Frontal cortex (tissue), 4 donors: ENCODE measurements around the gene SLC25A45. TPM values are rescaled to one million over a fixed set of nuclear protein-coding genes. Genes with fewer than 3 reads are reported as not detected.

Source experiments
- DNase-seq, 2 donors: peaks; one replicate each; pipeline ENCODE4 v3.0.0; 2012; ENCODE audit warnings: low spot score in 2 of 2
- FAIRE-seq: peaks from 2 replicates; lab custom pipeline; 2012; peaks lifted over from hg19 to GRCh38; lab: Jason Lieb, UNC
- total RNA-seq: library from RNA; depleted of rRNA; stranded (reverse); fragments of >200 nt; gene quantifications from one replicate; pipeline ENCODE4 v1.2.3, GENCODE V29; 2014
- donor health status: control.
- donor health status: control.
- donor health status: control.

SLC25A45 gene
- total RNA-seq, 1 donor from 2014 or later = 0.41 TPM

DNA sequence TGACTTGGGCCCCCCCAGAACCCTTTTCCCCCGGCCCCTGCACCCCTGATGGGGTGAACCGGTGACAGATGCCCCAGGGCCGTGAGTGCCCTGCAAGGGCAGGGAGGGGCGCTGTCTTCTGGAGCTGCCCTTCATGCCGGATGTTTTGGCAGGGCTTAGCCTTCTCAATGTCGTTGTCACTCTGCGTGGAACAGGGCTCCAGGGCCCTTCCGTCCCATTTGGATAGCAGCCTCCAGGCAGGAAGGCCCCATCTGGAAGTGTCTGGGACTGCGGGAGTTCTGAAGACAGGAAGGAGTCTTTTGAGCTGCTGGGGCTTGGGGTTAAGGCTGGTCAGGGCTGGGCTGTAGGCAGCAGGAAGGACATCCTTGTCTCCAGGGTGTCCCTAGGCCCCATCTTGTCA lies 8.6 kb upstream of the SLC25A45 start:
- FAIRE-seq (no peak), DNase-seq (peak in 1 of 2 donors; percentile 51)

DNA sequence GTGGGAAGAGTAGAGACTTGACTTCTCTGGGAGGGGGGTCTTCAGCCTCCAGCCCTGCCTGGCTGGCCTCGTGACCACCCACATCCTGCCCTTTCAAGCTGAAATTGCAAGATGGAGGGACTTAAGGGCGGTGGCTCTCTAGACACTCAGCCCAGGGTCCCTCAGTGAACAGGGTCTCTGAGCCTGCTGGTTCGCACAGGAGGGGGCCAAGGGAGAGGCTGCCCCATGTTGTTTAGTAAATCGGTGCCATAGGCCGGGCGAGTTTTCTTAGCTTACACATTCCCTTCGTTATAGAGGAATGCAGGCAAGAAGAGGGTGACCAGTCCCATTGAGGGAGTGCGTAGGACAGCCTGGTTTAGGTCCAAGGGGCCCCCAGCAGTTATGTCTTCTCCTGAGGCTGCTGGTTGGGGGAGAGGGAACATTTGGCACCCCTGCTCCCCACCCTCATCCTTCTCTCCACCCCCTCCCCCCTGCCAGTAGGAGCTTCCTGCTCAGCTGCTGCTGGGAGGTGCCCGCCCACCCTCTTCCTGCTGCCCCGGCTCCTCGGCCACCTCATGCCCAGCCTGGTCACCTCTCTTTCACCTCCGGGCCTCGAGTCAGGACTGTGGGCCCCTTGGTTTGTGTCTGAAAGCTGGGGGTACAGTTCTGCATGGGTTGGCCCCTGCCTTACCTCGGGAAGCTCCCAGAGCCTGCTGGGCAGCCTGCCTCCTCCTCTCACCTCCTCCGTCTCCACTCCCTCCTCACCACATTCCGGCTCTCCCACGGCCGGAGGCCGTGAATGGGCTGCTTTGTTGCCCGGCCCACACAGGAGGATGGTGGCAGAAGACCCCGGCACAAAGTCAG lies 7.9 kb upstream of the SLC25A45 start:
- FAIRE-seq (no peak), DNase-seq (peak in 1 of 2 donors; percentile 62)

GRCh38 chr11:65389294-65389980 lies 7.0 kb upstream of the SLC25A45 start:
- DNase-seq = no peak
- FAIRE-seq = no peak

GRCh38 chr11:65388731-65389130 lies 6.3 kb upstream of the SLC25A45 start:
- DNase-seq (no peak), FAIRE-seq (no peak)

DNA sequence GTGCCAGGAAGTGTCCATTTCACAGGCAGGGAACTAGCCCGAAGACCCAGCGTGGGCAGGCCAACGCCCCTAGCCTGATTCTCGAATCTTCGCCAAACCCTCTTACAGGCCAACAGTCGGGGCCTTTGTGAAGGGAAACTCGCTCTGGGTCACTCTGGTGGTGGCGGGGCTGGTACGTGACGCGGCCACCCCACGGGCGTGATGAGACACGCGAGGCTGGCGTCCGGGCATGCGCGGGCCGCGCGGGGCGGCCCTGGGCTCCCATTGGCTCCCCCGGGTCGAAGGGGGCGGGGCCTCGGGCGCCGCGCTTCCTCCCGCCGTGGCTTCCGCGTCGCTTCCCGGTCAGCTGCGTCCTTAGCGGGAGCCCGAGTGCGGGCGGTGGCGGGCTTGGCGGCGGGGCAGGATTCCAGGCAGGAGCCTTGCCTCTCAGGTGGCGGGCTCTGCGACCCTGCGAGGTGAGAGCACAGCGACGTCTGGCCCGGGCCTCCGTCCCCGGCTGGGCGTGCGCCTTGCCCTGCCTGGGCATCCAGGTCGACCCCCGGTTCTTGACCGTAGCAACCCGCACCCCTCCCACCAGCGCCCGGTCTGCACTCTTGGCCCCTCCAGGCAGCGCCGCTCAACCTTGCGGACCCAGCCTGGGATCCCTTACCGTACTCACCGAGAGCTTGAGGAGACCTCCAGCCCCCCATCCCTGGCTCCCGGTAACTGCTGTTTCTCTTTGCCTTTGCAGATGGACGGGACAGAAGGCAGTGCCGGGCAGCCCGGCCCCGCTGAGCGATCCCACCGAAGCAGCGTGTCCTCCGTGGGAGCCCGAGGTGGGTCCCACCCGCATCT lies 4.1 kb upstream of the SLC25A45 start, which contains the start of gene FRMD8:
TSS of gene FRMD8 (plus strand) at position 331 of the 834 bp plus-strand sequence. CDS start at position 731, 400 bp downstream.
- FAIRE-seq = no peak
- DNase-seq = peak; percentile 95 to 97

GRCh38 chr11:65384301-65384889 lies 1.9 kb upstream of the SLC25A45 start:
- DNase-seq (no peak), FAIRE-seq (no peak)

DNA sequence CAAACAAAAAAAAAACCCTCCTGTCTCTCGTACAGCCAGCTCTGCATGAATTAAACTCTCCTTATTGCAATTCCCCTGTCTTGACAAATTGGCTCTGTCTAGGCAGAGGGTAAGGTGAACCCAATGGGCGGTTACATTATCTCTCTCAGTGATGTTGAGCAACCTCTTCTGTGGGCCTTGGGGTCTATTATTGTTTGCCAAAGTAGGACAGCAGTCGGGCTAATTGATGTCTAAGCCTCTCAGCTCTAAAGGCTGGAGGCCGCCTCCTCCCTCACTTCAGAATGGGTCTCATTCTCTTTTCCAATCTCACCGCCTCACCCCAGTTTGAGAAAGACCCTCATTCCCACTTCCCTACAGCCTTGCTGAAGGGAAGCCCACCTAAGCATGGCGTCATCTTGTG lies 1.3 kb upstream of the SLC25A45 start:
- no peak for DNase-seq
- FAIRE-seq = no peak

DNA sequence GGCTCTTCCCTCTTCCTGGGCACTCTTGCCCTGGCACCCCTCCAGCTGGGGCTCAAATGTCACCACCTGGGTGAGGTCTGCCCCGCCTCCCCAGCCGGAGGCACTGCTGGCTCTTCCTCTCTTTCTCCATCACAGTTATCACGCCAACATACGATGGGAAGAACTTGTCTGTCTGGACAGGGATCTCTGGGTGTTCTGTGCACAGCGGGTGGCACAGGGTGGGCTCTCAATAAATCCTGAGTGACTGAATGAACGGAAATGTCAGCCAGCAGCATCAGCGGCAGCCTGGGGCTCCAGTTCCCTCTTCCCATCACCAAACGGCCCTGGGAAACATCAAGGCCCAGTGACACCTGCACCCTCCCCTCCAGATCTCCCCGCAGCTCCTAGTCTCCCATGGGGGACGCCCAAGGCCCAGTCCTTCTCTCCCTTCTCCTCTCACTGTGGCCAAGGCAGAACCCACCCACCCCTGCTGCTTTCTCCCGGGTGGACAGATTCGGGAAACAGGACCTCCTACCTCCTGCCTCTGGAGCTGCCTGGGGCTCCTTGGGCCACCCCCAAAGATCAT lies 440 bp upstream of the SLC25A45 start:
- DNase-seq (no peak), FAIRE-seq (no peak)

GRCh38 chr11:65381716-65382032 lies 772 bp downstream of the SLC25A45 start:
- peak in 1 of 2 donors; percentile 23 for DNase-seq
- no peak for FAIRE-seq

DNA sequence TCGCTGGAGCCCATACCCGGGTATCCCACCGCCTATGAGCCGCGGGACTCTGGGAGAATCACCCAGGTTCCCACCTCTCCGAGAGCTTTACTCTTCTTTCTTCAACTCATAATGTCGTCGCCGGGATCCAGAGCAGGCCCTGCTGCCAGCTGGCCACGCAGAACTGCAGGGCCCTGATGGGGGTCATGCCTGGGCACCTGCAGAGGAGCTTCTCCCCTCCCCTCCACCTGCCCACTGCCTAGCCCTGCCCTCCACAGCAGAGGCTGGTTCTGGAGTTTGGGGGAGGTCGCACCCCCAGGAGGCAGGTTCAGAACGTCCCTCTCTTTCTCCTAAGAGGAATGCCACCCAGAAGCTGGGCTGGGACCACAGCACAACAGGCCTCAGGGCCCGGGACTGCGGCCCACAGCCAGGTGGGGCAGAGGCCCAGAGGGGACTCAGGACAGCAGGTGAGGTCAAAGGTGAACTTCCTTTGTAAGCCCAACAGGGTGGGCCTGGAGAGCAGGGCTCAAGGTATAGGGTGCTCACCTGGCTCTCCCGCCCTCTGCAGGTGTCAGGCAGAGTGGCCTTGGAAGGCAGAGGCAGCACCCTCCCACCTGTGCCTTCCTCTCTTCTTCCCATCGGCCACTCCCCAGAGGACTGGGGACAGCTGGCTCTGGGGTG lies 1.9 kb downstream of the SLC25A45 start:
- DNase-seq = no peak
- no peak for FAIRE-seq

GRCh38 chr11:65379698-65380459 lies 2.6 kb downstream of the SLC25A45 start:
- FAIRE-seq (no peak), DNase-seq (no peak)

DNA sequence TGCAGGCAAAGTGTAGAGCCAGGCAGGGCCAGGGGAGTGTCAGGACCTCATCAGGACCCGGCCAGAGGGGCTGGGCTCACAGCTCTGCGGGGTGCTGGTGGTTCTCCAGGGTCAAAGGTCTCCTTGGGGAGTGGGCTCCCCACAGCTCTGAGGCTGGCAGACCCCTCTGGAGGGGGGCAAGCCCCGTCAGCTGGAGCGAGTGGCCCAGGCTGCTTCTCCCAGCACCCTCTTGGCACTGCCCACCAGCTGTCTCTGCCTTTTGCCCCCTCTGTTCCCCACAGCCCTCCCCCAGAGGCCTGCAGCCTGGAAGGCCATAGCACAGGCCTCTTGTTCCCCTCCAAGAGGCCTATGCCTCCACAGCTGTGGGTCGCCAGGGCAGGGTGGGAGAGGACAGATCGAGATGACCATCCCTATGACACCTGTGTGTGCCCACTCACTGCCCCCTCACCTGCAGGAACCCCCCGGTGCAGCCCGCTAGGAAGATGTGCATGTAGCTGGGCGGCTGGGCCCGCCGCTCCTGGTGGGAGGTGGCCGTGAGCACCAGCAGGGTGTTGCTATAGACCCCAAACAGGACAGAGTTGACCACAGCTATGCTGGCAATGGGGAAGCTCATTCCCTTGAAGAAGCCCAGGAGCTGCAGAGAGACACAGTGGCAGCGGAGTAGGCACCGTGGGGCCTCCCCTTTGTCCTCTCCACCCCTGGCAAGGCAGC lies 3.4 kb downstream of the SLC25A45 start:
- DNase-seq (no peak), FAIRE-seq (no peak)

- FAIRE-seq (no peak), DNase-seq (no peak)
Observed at GRCh38 chr11:65378208-65378927, 4.1 kb downstream of the SLC25A45 start.

GRCh38 chr11:65377777-65378176 lies 4.7 kb downstream of the SLC25A45 start:
- FAIRE-seq (no peak), DNase-seq (no peak)

DNA sequence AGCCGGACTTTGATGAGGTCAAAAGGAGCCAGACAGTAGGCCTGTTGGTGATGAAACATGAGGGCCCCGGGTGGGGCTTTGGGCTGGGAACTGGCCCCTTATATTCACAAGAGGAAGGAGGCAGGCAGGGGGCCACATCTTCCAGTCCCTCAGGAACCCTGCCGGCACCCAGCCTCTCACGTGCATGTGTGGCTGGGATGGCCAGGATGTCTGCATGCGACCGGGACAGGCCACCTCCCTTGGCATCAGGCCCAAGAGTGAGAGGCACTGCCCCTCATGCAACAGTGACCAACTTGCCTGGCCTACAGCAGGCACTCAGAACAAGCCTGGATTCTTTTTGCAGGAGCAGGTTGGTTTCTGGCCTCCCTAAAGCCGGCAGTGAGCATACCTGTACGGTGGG lies 5.4 kb downstream of the SLC25A45 start:
- DNase-seq (no peak), FAIRE-seq (no peak)

DNA sequence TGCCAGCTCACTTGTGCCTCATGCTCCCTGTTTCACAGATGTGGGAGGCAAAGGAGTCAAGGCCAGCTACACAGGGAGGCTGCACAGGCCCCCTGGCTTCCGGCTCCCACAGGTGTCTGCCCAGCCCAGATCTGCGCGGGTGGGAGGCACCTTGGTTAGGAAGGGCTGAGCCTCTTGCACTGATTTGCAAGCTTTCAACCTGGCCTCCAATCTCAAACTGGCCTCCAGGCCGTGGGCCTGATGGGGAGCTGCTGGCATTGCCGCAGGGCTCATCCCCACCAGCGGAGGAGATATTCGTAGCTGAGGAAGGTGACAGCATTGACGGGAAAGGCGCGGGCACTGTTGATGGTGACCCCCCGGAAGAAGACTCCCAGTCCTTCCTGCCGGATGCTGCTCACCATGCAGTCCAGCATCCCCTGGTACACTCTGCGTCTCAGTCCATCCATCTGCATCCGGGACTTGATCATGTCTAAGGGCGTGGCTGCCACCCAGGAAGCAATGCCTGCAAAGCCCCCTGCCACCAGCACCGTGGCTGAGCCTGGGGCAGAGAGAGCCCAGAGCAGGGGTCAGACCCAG lies 6.2 kb downstream of the SLC25A45 start:
- no peak for FAIRE-seq
- DNase-seq = no peak

DNA sequence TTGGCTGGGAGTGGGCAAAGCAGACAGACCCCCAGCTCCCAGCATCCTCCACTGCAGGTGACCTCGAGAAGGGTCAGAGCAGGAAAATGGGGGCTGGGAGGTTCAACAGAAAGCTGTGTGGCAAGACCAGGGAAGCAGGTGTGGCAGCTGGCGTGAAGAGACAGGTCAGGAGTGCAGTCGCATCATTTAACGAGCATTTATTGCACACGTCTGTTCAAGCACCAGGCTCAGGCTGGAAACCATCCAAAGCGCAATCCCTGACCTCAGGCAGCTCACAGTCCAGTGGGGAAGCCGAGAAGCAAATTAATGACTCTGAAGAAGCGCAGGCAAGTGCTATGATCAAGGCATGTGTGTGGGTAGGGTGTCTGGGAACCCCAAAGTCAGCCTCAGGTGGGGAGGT lies 7.4 kb downstream of the SLC25A45 start:
- DNase-seq = no peak

More for the DNA sequence above, 7.4 kb downstream of the SLC25A45 start:
- no peak for FAIRE-seq
